ENCODE data around the gene TAF9B.

DNA sequence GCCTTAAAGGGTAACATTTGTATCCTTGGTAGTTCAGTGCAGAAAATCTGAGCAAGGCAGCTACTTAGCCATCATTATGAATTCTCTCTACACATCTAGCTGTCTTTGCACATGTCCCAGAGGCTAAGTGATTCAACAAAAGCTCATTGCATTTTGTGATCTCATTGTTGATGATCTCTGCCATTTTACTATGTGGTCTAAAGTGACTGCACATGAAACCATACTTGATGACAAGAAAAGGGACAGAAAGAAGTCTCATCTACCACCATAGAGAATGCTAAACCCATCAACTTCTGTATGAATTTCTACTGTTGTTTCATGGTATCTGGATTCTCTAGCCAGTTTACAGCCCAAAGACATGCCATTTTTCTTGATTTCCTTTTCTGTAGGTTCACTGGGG lies 41.3 kb downstream of the TAF9B start:
- TF ChIP-seq, protein P1, sequence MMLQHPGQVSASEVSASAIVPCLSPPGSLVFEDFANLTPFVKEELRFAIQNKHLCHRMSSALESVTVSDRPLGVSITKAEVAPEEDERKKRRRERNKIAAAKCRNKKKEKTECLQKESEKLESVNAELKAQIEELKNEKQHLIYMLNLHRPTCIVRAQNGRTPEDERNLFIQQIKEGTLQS (CRISPR knock-in tag; conservative IDR thresholded peaks at IDR 0.05), result no peak
- TF ChIP-seq, protein P2, sequence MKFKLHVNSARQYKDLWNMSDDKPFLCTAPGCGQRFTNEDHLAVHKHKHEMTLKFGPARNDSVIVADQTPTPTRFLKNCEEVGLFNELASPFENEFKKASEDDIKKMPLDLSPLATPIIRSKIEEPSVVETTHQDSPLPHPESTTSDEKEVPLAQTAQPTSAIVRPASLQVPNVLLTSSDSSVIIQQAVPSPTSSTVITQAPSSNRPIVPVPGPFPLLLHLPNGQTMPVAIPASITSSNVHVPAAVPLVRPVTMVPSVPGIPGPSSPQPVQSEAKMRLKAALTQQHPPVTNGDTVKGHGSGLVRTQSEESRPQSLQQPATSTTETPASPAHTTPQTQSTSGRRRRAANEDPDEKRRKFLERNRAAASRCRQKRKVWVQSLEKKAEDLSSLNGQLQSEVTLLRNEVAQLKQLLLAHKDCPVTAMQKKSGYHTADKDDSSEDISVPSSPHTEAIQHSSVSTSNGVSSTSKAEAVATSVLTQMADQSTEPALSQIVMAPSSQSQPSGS (CRISPR knock-in tag; IDR thresholded peaks at IDR 0.05; ENCODE audit: borderline replicate concordance, low read depth), result no peak
- TF ChIP-seq, protein P3, sequence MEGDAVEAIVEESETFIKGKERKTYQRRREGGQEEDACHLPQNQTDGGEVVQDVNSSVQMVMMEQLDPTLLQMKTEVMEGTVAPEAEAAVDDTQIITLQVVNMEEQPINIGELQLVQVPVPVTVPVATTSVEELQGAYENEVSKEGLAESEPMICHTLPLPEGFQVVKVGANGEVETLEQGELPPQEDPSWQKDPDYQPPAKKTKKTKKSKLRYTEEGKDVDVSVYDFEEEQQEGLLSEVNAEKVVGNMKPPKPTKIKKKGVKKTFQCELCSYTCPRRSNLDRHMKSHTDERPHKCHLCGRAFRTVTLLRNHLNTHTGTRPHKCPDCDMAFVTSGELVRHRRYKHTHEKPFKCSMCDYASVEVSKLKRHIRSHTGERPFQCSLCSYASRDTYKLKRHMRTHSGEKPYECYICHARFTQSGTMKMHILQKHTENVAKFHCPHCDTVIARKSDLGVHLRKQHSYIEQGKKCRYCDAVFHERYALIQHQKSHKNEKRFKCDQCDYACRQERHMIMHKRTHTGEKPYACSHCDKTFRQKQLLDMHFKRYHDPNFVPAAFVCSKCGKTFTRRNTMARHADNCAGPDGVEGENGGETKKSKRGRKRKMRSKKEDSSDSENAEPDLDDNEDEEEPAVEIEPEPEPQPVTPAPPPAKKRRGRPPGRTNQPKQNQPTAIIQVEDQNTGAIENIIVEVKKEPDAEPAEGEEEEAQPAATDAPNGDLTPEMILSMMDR (IDR thresholded peaks at IDR 0.05), result no peak
- TF ChIP-seq, protein P4, sequence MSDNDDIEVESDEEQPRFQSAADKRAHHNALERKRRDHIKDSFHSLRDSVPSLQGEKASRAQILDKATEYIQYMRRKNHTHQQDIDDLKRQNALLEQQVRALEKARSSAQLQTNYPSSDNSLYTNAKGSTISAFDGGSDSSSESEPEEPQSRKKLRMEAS (CRISPR knock-in tag; IDR thresholded peaks at IDR 0.05), result no peak
- TF ChIP-seq ESRRA (CRISPR knock-in tag; IDR thresholded peaks at IDR 0.05; ENCODE audit: borderline replicate concordance) (no peak), GABPB1 (CRISPR knock-in tag; IDR thresholded peaks at IDR 0.05) (no peak)
- TF ChIP-seq, protein P5, sequence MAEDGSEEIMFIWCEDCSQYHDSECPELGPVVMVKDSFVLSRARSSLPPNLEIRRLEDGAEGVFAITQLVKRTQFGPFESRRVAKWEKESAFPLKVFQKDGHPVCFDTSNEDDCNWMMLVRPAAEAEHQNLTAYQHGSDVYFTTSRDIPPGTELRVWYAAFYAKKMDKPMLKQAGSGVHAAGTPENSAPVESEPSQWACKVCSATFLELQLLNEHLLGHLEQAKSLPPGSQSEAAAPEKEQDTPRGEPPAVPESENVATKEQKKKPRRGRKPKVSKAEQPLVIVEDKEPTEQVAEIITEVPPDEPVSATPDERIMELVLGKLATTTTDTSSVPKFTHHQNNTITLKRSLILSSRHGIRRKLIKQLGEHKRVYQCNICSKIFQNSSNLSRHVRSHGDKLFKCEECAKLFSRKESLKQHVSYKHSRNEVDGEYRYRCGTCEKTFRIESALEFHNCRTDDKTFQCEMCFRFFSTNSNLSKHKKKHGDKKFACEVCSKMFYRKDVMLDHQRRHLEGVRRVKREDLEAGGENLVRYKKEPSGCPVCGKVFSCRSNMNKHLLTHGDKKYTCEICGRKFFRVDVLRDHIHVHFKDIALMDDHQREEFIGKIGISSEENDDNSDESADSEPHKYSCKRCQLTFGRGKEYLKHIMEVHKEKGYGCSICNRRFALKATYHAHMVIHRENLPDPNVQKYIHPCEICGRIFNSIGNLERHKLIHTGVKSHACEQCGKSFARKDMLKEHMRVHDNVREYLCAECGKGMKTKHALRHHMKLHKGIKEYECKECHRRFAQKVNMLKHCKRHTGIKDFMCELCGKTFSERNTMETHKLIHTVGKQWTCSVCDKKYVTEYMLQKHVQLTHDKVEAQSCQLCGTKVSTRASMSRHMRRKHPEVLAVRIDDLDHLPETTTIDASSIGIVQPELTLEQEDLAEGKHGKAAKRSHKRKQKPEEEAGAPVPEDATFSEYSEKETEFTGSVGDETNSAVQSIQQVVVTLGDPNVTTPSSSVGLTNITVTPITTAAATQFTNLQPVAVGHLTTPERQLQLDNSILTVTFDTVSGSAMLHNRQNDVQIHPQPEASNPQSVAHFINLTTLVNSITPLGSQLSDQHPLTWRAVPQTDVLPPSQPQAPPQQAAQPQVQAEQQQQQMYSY (CRISPR knock-in tag; IDR thresholded peaks at IDR 0.05), result no peak
- TF ChIP-seq, protein P6, sequence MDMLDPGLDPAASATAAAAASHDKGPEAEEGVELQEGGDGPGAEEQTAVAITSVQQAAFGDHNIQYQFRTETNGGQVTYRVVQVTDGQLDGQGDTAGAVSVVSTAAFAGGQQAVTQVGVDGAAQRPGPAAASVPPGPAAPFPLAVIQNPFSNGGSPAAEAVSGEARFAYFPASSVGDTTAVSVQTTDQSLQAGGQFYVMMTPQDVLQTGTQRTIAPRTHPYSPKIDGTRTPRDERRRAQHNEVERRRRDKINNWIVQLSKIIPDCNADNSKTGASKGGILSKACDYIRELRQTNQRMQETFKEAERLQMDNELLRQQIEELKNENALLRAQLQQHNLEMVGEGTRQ (CRISPR knock-in tag; IDR thresholded peaks at IDR 0.05), result no peak

Data from WTC11 (cell line).